HepG2 (cell line): ENCODE data around the gene TBC1D10B. TPM values are rescaled to one million over a fixed set of nuclear protein-coding genes. Genes with fewer than 3 reads are reported as not detected.

Source experiments
- ATAC-seq: fragments of 200-7000 bp; cut with Tn5 transposase; 3 replicates; pipeline ENCODE4 v1.9.1; 2020; ENCODE audit warnings: mild to moderate bottlenecking, moderate library complexity
- BruUV-seq: library from RNA; stranded (reverse); fragments of 400-500 nt; replicated peaks from 2 replicates; lab custom pipeline; 2021; lab: Mats Ljungman, UMichigan
- CTCF ChIA-PET: fragments of 300-600 bp; formaldehyde crosslinking; extraction: SDS; loops from one replicate; lab custom pipeline; 2021; ENCODE audit warnings: low total read pairs, inconsistent platforms, low intra/inter-chr PET ratio; lab: Yijun Ruan, JAX
- POLR2A ChIA-PET: fragments of 350-600 bp; sonication (Branson Sonifier 250); formaldehyde crosslinking; loops from one replicate; lab custom pipeline; 2020; ENCODE audit warnings: antibody characterized with exemption, inconsistent platforms; lab: Yijun Ruan, JAX
- DNase-seq: peaks from one replicate; pipeline ENCODE4 v3.0.0-alpha.2; 2015; ENCODE audit warnings: low spot score
- FAIRE-seq: peaks from 3 replicates; lab custom pipeline; 2011; peaks lifted over from hg19 to GRCh38; lab: Jason Lieb, UNC
- H2AFZ ChIP-seq: one replicate; pipeline ENCODE4 v1.6.1; 2011; ENCODE audit warnings: low read length, inconsistent platforms
- H3K27ac ChIP-seq: fragments of 300-600 bp; 3 replicates; pipeline ENCODE4 v1.8.0; 2011; ENCODE audit warnings: mixed run types, mild to moderate bottlenecking, mixed read lengths, low read length, inconsistent platforms; ENCODE audit not compliant: insufficient read depth; ENCODE audit errors: extremely low read length
- H3K27me3 ChIP-seq, 2 experiments: fragments of 200-600 bp in 1 of 2; 2 replicates in 1 of 2; 3 replicates in 1 of 2; pipeline versions ENCODE4 v1.6.0 to v1.8.0; 2011; ENCODE audit warnings: low read length in 2 of 2, mild to moderate bottlenecking in 2 of 2, moderate library complexity in 2 of 2, inconsistent platforms in 1 of 2; ENCODE audit not compliant: insufficient read depth in 2 of 2, control insufficient read depth in 1 of 2
- H3K36me3 ChIP-seq, 2 experiments: fragments of 200-600 bp in 1 of 2; replicated peaks in 1 of 2; 2 replicates in 1 of 2; 3 replicates in 1 of 2; pipeline versions ENCODE4 v1.5.1 to v1.8.0; 2011; ENCODE audit warnings: low read length in 2 of 2, inconsistent platforms in 1 of 2; ENCODE audit not compliant: insufficient read depth in 2 of 2, control insufficient read depth in 1 of 2
- H3K4me1 ChIP-seq: 2 replicates; pipeline ENCODE4 v1.5.1; 2012; ENCODE audit warnings: low read length, inconsistent platforms; ENCODE audit not compliant: insufficient read depth
- H3K4me2 ChIP-seq: 2 replicates; pipeline ENCODE4 v1.6.0; 2011; ENCODE audit warnings: low read depth, low read length, inconsistent platforms
- H3K4me3 ChIP-seq, 3 experiments: fragments of 200-600 bp in 1 of 3; sonication (generic), shearing (Covaris generic) in 1 of 3; replicated peaks in 1 of 3; 2 replicates each; pipeline ENCODE4 v1.5.1; 2011 to 2016; ENCODE audit warnings: low read length in 3 of 3, inconsistent platforms in 2 of 3, low read depth in 2 of 3, mild to moderate bottlenecking in 2 of 3, control low read depth in 1 of 3, mixed read lengths in 1 of 3; ENCODE audit not compliant: insufficient read depth in 1 of 3
- H3K79me2 ChIP-seq: one replicate; pipeline ENCODE4 v1.6.1; 2011; ENCODE audit warnings: low read length, inconsistent platforms; ENCODE audit not compliant: insufficient read depth
- H3K9ac ChIP-seq: 2 replicates; pipeline ENCODE4 v1.6.0; 2011; ENCODE audit warnings: mild to moderate bottlenecking, low read depth, low read length, inconsistent platforms; ENCODE audit not compliant: insufficient read depth
- H3K9me3 ChIP-seq: 2 replicates; pipeline ENCODE4 v1.5.1; 2012; ENCODE audit warnings: mild to moderate bottlenecking, low read length
- H4K20me1 ChIP-seq: 2 replicates; pipeline ENCODE4 v1.6.0; 2011; ENCODE audit warnings: inconsistent platforms, mild to moderate bottlenecking, low read length, moderate library complexity; ENCODE audit not compliant: insufficient read depth
- ATAD3A ChIP-seq: sonication (generic); formaldehyde crosslinking; IDR thresholded peaks from 2 replicates; pipeline ENCODE4 v1.4.0; 2020; ENCODE audit warnings: missing genetic modification reagents
- ATF4 ChIP-seq, 2 experiments: fragments of 450-650 bp in 1 of 2; sonication (generic) in 1 of 2; formaldehyde crosslinking; IDR thresholded peaks; 2 replicates each; pipeline versions ENCODE4 v1.5.0 to v1.8.0; 2020 to 2022; ENCODE audit warnings: mild to moderate bottlenecking in 1 of 2, missing genetic modification reagents in 1 of 2
- BATF2 ChIP-seq: sonication (generic); formaldehyde crosslinking; IDR thresholded peaks from 2 replicates; pipeline ENCODE4 v1.8.0; 2022; ENCODE audit warnings: mild to moderate bottlenecking, missing genetic modification reagents, moderate library complexity
- CREB1 ChIP-seq, 2 experiments: fragments of 450-650 bp in 1 of 2; IDR thresholded peaks; 2 replicates each; pipeline ENCODE4 v1.6.1; 2016 to 2017; ENCODE audit warnings: control low read depth in 1 of 2, mild to moderate bottlenecking in 1 of 2, missing compliant biosample characterization in 1 of 2, missing genetic modification characterization in 1 of 2
- E2F5 ChIP-seq: sonication (generic); formaldehyde crosslinking; conservative IDR thresholded peaks from 2 replicates; pipeline ENCODE4 v1.4.0; 2020; ENCODE audit warnings: missing genetic modification reagents
- ELF1 ChIP-seq: sonication (generic); formaldehyde crosslinking; IDR thresholded peaks from 2 replicates; pipeline ENCODE4 v1.4.0; 2020; ENCODE audit warnings: missing genetic modification reagents
- FOXO4 ChIP-seq: sonication (generic); formaldehyde crosslinking; conservative IDR thresholded peaks from 2 replicates; pipeline ENCODE4 v1.8.1; 2023; ENCODE audit warnings: missing genetic modification reagents
- KAT2B ChIP-seq: fragments of 150-350 bp; IDR thresholded peaks from 2 replicates; pipeline ENCODE4 v1.6.1; 2014; ENCODE audit warnings: low read depth, low read length, borderline replicate concordance
- MAFF ChIP-seq: IDR thresholded peaks from 2 replicates; pipeline ENCODE4 v1.6.1; 2011; ENCODE audit warnings: low read depth, low read length, improper control_type of control experiment
- NR2F6 ChIP-seq, 2 experiments: IDR thresholded peaks; 2 replicates each; pipeline ENCODE4 v1.6.1; 2016; ENCODE audit warnings: antibody characterized with exemption in 1 of 2, mild to moderate bottlenecking in 1 of 2
- SALL1 ChIP-seq: sonication (generic); formaldehyde crosslinking; IDR thresholded peaks from 2 replicates; pipeline ENCODE4 v1.8.0; 2022; ENCODE audit warnings: mild to moderate bottlenecking, missing genetic modification reagents
- ZBTB4 ChIP-seq: sonication (generic); formaldehyde crosslinking; IDR thresholded peaks from 2 replicates; pipeline ENCODE4 v1.4.0; 2020; ENCODE audit warnings: missing genetic modification reagents, mild to moderate bottlenecking, borderline replicate concordance
- ZNF292 ChIP-seq: sonication (generic); formaldehyde crosslinking; IDR thresholded peaks from 2 replicates; pipeline ENCODE4 v1.8.1; 2022; ENCODE audit warnings: mild to moderate bottlenecking, low read depth, missing genetic modification reagents, borderline replicate concordance
- ZNF383 ChIP-seq: sonication (generic); formaldehyde crosslinking; IDR thresholded peaks from 2 replicates; pipeline ENCODE4 v1.4.0; 2020; ENCODE audit warnings: missing genetic modification reagents, mild to moderate bottlenecking, borderline replicate concordance
- ZNF589 ChIP-seq: sonication (generic); formaldehyde crosslinking; conservative IDR thresholded peaks from 2 replicates; pipeline ENCODE4 v1.8.0; 2022; ENCODE audit warnings: mild to moderate bottlenecking, moderate library complexity, missing genetic modification reagents
- ZNF713 ChIP-seq: sonication (generic); formaldehyde crosslinking; IDR thresholded peaks from 2 replicates; pipeline ENCODE4 v1.4.0; 2020; ENCODE audit warnings: mild to moderate bottlenecking, missing genetic modification reagents
- WGBS: methylation state at CpG from one replicate; pipeline ENCODE4 v1.1.6; 2017; ENCODE audit warnings: low lambda C conversion rate; 5-methylcytosine and 5-hydroxymethylcytosine counted together
- in situ Hi-C: cut with HindIII; loops from 2 replicates; pipeline ENCODE4 v1.10.0; 2017; ENCODE audit warnings: low pct_unique_long_range_greater_than_20kb; ENCODE audit not compliant: extremely low pct_ligation_motif_present
- intact Hi-C: fragments of 100-400 bp; cut with micrococcal nuclease; formaldehyde crosslinking; loops from one replicate; pipeline ENCODE4 v1.10.0; 2022; ENCODE audit not compliant: unreplicated experiment
- polyA plus RNA-seq, 8 experiments: library from polyadenylated mRNA; depleted of rRNA in 3 of 8; stranded (reverse) in 7 of 8; unstranded in 1 of 8; fragments of >200 nt; fragmentation: Illumina TruSeq in 4 of 8; extraction: Trizol in 4 of 8; gene quantifications; 2 replicates each; pipeline versions ENCODE4 v1.2.1 to v1.2.3, GENCODE V29; 2011 to 2016; ENCODE audit warnings: low read depth in 4 of 8, missing spikeins in 1 of 8, mixed read lengths in 1 of 8; ENCODE audit not compliant: insufficient read depth in 1 of 8
- total RNA-seq, 5 experiments: library from RNA; depleted of rRNA; stranded (reverse); fragments of >200 nt; fragmentation: Illumina TruSeq; extraction: Trizol; gene quantifications; 2 replicates each; pipeline ENCODE4 v1.2.3, GENCODE V29; 2016; ENCODE audit warnings: low read depth in 1 of 5

Gene TBC1D10B
- total and polyA plus RNA-seq, 2 of the 13 experiments (the other 11 are each of a cell fraction or from before 2014, with no cell fraction given): 15.7 to 24.8 TPM

- peaks cover 2% of the 10 kb centered on the region for H3K79me2 ChIP-seq
- peak overlapping the region; percentile 54 for H3K4me2 ChIP-seq
- BruUV-seq: no TSS peak
- H3K4me3 ChIP-seq: peak overlapping the region in 1 of 3 experiments; percentile 27; a peak in 1 of 6 replicates
- CTCF ChIA-PET: no interaction called here
- no peaks in the 10 kb centered on the region for H3K36me3 ChIP-seq
- no peak overlapping the region for H3K27ac ChIP-seq
- DNase-seq: no peak
- intact Hi-C loops: no loop called here
- 52% methylated on average over 13 of the region's 13 CpGs for WGBS
- H3K9me3 ChIP-seq: no peaks in the 10 kb centered on the region
- no peak overlapping the region for H3K9ac ChIP-seq
- in situ Hi-C loops: no loop called here
- no peak overlapping the region for H2AFZ ChIP-seq
- POLR2A ChIA-PET: interaction anchor here (0.5 to 2.9 kb wide), 5 partner anchors 9 to 269 kb away, joined by 3 to 14 read pairs (median 6); partner anchors contain the start of genes PRR14, ZNF48 and ZNF771
- no peaks in the 10 kb centered on the region for H4K20me1 ChIP-seq
- ATAC-seq: no peak
- no peaks in the 10 kb centered on the region for H3K27me3 ChIP-seq
- no peak for FAIRE-seq
- peaks cover 49% of the 10 kb centered on the region for H3K4me1 ChIP-seq
- TF ChIP-seq NR2F6 (IDR thresholded peaks at IDR 0.05): peak; percentile 92
- peak; percentile 90 for TF ChIP-seq NR2F6 (CRISPR knock-in tag; IDR thresholded peaks at IDR 0.05)
- TF ChIP-seq ATF4 (CRISPR knock-in tag; IDR thresholded peaks at IDR 0.05): no peak
- no peak for TF ChIP-seq E2F5 (CRISPR knock-in tag)
- peak; percentile 38; the same call in 1 of the 2 replicates for TF ChIP-seq CREB1 (IDR thresholded peaks at IDR 0.05)
- peak; percentile 85 for TF ChIP-seq CREB1 (CRISPR knock-in tag; IDR thresholded peaks at IDR 0.05)
- 0 out of 2 replicates have a peak, but pooled peaks have one; percentile 43 for TF ChIP-seq ZBTB4
- no peak for TF ChIP-seq ZNF713 (CRISPR knock-in tag)
- no peak for TF ChIP-seq ZNF292 (CRISPR knock-in tag)
- no peak for TF ChIP-seq ELF1 (CRISPR knock-in tag)
- TF ChIP-seq BATF2 (CRISPR knock-in tag): no peak
- no peak for TF ChIP-seq KAT2B
- TF ChIP-seq ZNF383 (CRISPR knock-in tag): no peak
- no peak for TF ChIP-seq FOXO4 (CRISPR knock-in tag)
- TF ChIP-seq MAFF: no peak
- TF ChIP-seq ATAD3A: no peak
- TF ChIP-seq SALL1 (CRISPR knock-in tag): peak; percentile 28; the same call in 1 of the 2 replicates
- TF ChIP-seq ZNF589 (CRISPR knock-in tag): 0 out of 2 replicates have a peak, but pooled peaks have one; percentile 28
These were observed 11.2 kb upstream of the TBC1D10B start for GRCh38 chr16:30381291-30382041.
